ENCODE measurements around the gene FSTL3.

Gene FSTL3

DNA sequence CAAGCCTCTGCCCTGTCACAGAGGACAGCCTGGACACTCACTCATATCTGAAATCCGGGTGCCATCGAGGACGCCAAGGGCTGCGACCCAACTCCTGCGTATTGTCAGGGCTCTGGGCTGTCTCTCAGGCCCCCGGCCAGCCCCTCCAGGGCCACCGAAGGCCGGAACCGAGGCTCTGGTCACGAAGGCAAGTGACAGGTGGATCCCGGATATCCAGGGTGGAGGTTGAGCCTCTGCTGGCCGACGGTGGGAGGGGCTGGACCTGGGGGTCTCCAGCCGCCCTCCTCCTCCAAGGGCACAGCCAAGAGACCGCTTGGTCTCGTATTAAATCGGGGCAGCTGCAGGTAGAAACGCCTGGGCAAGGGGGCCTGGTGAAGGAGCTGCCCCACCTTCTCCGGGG, 18.6 kb upstream of the FSTL3 start:
- no peak overlapping the region for H3K4me3 ChIP-seq (ENCODE audit: low read length)
- no peak overlapping the region for H3K9ac ChIP-seq (ENCODE audit: low read length)
- H3K27ac ChIP-seq (ENCODE audit: low read length) = no peak overlapping the region
- no peaks in the 10 kb centered on the region for H3K4me1 ChIP-seq (ENCODE audit: control insufficient read depth, low read depth, low read length)
- no peaks in the 10 kb centered on the region for H3K9me3 ChIP-seq (ENCODE audit: control insufficient read depth, low read depth, low read length)
- H3K36me3 ChIP-seq (ENCODE audit: control insufficient read depth, low read depth, low read length) = no peaks in the 10 kb centered on the region
- no peaks in the 10 kb centered on the region for H3K27me3 ChIP-seq (ENCODE audit: control insufficient read depth, insufficient read depth, low read length)

DNA sequence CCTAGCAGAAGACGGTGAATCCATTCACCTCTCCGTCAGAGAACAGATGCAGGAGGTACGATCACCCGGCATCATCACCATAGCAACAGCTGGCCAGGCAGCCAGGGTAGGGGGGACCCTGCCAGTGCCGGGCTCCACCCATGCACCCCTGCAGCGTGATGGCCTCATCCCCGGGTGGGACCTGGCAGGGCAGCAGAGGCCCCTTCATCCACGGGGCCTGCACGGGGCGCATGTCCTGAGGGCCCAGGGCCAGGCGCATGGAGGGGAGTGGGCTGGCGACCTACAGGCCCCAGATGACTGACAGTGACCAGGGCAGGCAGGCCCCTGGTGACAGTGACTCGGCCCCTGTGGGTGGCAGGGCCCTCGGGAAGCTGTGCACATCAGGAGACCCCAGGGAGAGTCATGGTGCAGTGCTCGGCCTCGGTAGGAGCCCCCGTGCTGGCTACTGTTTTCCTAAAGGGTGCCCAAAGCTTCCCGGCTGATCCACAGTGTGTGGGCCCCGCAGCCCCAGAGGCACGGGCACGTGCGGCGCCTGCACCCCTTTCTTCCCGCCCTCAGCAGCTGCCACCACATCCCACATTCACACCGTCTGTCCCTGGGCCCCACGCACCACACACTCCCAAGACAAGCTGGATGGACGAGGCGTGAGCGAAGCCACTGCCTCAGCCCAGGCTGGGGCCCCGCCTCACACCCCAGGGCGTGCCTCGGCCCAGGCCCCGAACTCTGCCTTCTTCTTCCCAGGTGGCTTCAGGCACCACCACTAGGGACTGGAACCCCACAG, 17.9 kb upstream of the FSTL3 start:
- Histone ChIP-seq H3K9me3 (ENCODE audit: control insufficient read depth, low read depth, low read length) (no peaks in the 10 kb centered on the region), H3K27me3 (ENCODE audit: control insufficient read depth, insufficient read depth, low read length) (no peaks in the 10 kb centered on the region), H3K36me3 (ENCODE audit: control insufficient read depth, low read depth, low read length) (no peaks in the 10 kb centered on the region), H3K9ac (ENCODE audit: low read length) (no peak overlapping the region), H3K4me3 (ENCODE audit: low read length) (no peak overlapping the region), H3K4me1 (ENCODE audit: control insufficient read depth, low read depth, low read length) (no peaks in the 10 kb centered on the region), H3K27ac (ENCODE audit: low read length) (no peak overlapping the region)

- H3K9ac ChIP-seq (ENCODE audit: low read length) = no peak overlapping the region
- no peaks in the 10 kb centered on the region for H3K4me1 ChIP-seq (ENCODE audit: control insufficient read depth, low read depth, low read length)
- no peak overlapping the region for H3K27ac ChIP-seq (ENCODE audit: low read length)
- no peaks in the 10 kb centered on the region for H3K36me3 ChIP-seq (ENCODE audit: control insufficient read depth, low read depth, low read length)
- H3K4me3 ChIP-seq (ENCODE audit: low read length) = no peak overlapping the region
- H3K27me3 ChIP-seq (ENCODE audit: control insufficient read depth, insufficient read depth, low read length) = no peaks in the 10 kb centered on the region
- H3K9me3 ChIP-seq (ENCODE audit: control insufficient read depth, low read depth, low read length) = no peaks in the 10 kb centered on the region
Observed at GRCh38 chr19:658916-659839, 17.0 kb upstream of the FSTL3 start.

DNA sequence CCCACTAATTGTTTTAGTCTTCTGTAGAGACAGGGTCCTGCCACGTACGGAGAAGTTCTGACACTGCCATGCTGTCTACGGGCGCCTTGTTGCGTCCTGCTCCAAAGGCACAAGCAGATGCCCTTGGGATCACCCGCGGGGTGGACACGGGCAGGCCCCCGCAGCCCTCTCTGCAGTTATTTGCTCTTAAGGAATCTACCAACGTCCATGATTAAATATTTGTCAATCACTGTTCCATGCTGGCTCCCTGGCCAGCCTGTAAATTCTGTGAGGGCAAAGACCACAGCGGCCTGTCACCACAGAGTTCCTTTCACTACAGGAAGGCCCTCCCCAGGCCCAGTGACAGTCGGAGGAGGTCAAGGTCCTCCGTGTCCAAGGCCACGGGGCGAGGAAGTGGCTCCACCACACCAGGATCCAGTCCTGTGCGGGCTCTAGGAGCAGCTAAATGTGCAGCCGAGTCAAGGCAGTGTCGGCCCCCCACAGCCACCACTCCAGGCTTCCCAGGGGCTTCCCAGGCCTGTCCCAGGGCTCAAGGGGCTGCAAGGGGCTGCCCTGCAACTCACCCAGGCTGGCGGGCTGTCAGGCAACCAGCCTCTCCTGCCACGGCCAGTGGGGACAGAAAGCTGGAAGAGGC, 15.3 kb upstream of the FSTL3 start:
- Histone ChIP-seq H3K36me3 (ENCODE audit: control insufficient read depth, low read depth, low read length) (no peaks in the 10 kb centered on the region), H3K9me3 (ENCODE audit: control insufficient read depth, low read depth, low read length) (no peaks in the 10 kb centered on the region), H3K27me3 (ENCODE audit: control insufficient read depth, insufficient read depth, low read length) (peaks cover 4% of the 10 kb centered on the region), H3K4me3 (ENCODE audit: low read length) (no peak overlapping the region), H3K9ac (ENCODE audit: low read length) (peak overlapping the region; percentile 84), H3K4me1 (ENCODE audit: control insufficient read depth, low read depth, low read length) (no peaks in the 10 kb centered on the region), H3K27ac (ENCODE audit: low read length) (no peak overlapping the region)

GRCh38 chr19:661427-662196, 14.6 kb upstream of the FSTL3 start:
- peak overlapping the region; percentile 84 for H3K4me3 ChIP-seq (ENCODE audit: low read length)
- H3K9ac ChIP-seq (ENCODE audit: low read length) = peak overlapping the region; percentile 84
- H3K27ac ChIP-seq (ENCODE audit: low read length) = no peak overlapping the region
- H3K4me1 ChIP-seq (ENCODE audit: control insufficient read depth, low read depth, low read length) = no peaks in the 10 kb centered on the region
- H3K27me3 ChIP-seq (ENCODE audit: control insufficient read depth, insufficient read depth, low read length) = peaks cover 5% of the 10 kb centered on the region
- no peaks in the 10 kb centered on the region for H3K36me3 ChIP-seq (ENCODE audit: control insufficient read depth, low read depth, low read length)
- no peaks in the 10 kb centered on the region for H3K9me3 ChIP-seq (ENCODE audit: control insufficient read depth, low read depth, low read length)

DNA sequence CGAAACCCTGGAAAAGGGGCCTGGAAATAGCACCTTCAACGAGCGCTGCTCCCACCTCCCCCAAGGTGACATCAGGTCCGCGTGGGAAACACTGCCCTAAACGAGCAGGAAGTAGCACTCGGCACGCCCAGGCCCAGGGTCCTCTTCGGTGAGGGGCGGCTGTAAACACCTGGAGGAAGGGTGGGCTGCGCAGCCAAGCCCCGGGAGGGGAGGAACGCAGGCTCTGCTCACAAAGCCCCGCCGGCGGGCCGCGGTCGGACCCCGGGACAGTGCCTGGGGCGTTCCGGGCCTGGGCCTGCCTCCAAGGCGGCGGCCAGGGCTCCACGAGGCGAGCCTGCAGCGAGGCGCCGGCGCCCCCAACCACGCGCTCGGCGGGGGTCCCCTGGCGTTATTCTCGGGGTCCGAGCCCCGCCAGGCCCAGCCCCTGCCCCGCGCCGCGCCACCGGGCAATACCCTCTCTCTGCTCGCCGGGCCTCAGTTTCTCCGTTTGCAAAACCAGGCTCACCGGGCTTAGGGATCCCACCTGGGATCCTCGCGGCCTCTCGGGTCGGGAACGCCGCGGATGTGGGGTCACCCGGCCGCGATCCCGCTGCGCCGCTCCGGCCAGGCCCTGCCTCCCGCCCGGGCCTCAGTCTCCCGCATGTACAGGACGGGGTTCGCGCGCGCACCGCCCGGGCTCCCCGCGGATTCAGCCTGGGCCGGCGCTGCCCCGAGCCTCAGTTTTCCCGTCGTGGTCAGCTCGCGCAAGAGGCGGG, 13.8 kb upstream of the FSTL3 start:
- no peak overlapping the region for H3K27ac ChIP-seq (ENCODE audit: low read length)
- H3K36me3 ChIP-seq (ENCODE audit: control insufficient read depth, low read depth, low read length) = no peaks in the 10 kb centered on the region
- H3K9ac ChIP-seq (ENCODE audit: low read length) = peak overlapping the region; percentile 84
- peak overlapping the region; percentile 84 for H3K4me3 ChIP-seq (ENCODE audit: low read length)
- H3K4me1 ChIP-seq (ENCODE audit: control insufficient read depth, low read depth, low read length) = no peaks in the 10 kb centered on the region
- H3K27me3 ChIP-seq (ENCODE audit: control insufficient read depth, insufficient read depth, low read length) = peaks cover 5% of the 10 kb centered on the region
- no peaks in the 10 kb centered on the region for H3K9me3 ChIP-seq (ENCODE audit: control insufficient read depth, low read depth, low read length)

DNA sequence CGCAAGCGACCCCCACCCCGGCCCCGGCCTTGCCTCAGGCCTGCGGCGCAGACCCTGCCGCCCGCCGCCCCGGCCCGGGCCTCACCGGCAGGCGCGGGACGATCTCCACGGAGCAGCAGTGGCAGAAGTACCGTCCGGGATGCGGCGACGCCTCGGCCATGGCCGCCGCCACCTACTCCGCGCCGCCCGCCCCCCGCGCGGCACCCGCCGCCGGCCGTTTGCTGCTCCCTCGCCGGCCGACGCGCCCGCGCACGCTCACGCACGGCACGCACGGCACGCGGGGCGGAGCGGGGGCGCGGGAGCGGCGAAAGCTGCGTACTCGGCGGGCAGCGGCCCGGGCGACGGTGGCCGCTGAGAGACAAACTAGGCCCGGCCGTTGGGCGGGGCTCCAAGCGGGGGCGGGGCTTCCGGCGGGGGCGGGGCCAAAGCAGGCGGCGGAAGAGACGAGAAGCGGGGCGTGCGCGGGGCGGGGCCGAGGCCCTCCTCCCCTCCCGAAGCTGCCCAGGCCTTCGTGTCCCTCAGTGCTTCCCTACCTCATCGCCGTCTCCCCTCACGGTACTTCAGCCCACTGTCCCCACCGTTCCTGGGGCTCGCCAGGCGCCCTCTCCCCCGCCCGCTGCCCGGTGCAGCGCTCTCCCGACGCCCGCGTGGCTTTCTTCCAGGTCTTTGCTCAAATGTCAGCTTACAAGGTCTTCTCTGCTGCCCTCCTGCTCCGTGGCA, 13.1 kb upstream of the FSTL3 start, which contains the start of gene RNF126:
TSS of gene RNF126 (minus strand) at position 253 of the 720 bp plus-strand sequence. CDS start at position 160, 93 bp downstream.
- H3K36me3 ChIP-seq (ENCODE audit: control insufficient read depth, low read depth, low read length) = no peaks in the 10 kb centered on the region
- peaks cover 5% of the 10 kb centered on the region for H3K27me3 ChIP-seq (ENCODE audit: control insufficient read depth, insufficient read depth, low read length)
- peak within 1 kb of the TSS; percentile 84 for H3K9ac ChIP-seq (ENCODE audit: low read length)
- H3K4me3 ChIP-seq (ENCODE audit: low read length) = peak within 1 kb of the TSS; percentile 84
- H3K4me1 ChIP-seq (ENCODE audit: control insufficient read depth, low read depth, low read length) = no peaks in the 10 kb centered on the region
- no peak within 1 kb of the TSS for H3K27ac ChIP-seq (ENCODE audit: low read length)
- no peaks in the 10 kb centered on the region for H3K9me3 ChIP-seq (ENCODE audit: control insufficient read depth, low read depth, low read length)

DNA sequence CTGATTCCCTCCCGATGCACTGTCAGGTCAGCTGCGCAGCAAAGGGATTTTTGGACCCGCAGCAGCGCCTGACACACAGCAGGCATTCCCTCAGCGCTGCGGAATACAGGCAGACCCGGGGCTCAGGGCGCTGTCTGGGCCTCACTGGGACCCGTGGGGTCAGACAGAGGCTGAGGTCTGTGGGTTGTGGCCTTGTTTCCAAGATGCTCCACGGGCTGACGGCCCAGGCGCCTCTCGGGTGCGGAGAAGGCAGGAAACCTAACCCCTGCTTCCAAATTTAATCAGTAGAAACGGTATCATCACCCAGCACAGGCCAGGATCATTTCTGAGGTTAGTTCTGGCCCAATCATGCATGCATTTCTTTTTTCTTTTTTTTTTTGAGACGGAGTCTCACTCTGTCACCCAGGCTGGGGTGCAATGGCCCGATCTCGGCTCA, 12.5 kb upstream of the FSTL3 start:
- no peaks in the 10 kb centered on the region for H3K9me3 ChIP-seq (ENCODE audit: control insufficient read depth, low read depth, low read length)
- peak overlapping the region; percentile 42 for H3K4me3 ChIP-seq (ENCODE audit: low read length)
- no peak overlapping the region for H3K27ac ChIP-seq (ENCODE audit: low read length)
- H3K4me1 ChIP-seq (ENCODE audit: control insufficient read depth, low read depth, low read length) = no peaks in the 10 kb centered on the region
- no peak overlapping the region for H3K9ac ChIP-seq (ENCODE audit: low read length)
- H3K36me3 ChIP-seq (ENCODE audit: control insufficient read depth, low read depth, low read length) = no peaks in the 10 kb centered on the region
- peaks cover 5% of the 10 kb centered on the region for H3K27me3 ChIP-seq (ENCODE audit: control insufficient read depth, insufficient read depth, low read length)

- H3K36me3 ChIP-seq (ENCODE audit: control insufficient read depth, low read depth, low read length) = no peaks in the 10 kb centered on the region
- no peaks in the 10 kb centered on the region for H3K4me1 ChIP-seq (ENCODE audit: control insufficient read depth, low read depth, low read length)
- H3K9me3 ChIP-seq (ENCODE audit: control insufficient read depth, low read depth, low read length) = no peaks in the 10 kb centered on the region
- no peak overlapping the region for H3K9ac ChIP-seq (ENCODE audit: low read length)
- H3K27me3 ChIP-seq (ENCODE audit: control insufficient read depth, insufficient read depth, low read length) = peaks cover 5% of the 10 kb centered on the region
- H3K4me3 ChIP-seq (ENCODE audit: low read length) = no peak overlapping the region
- no peak overlapping the region for H3K27ac ChIP-seq (ENCODE audit: low read length)
Observed at GRCh38 chr19:664913-665443, 11.2 kb upstream of the FSTL3 start.

All from iPS-18a (cell line).